Gastrocnemius medialis (tissue), 4 donors: Measurements from ENCODE around the gene LRRC45. TPM values are rescaled to one million over a fixed set of nuclear protein-coding genes. Genes with fewer than 3 reads are reported as not detected.

Experiments
- ATAC-seq, 2 donors: fragments of 150-250 bp; one replicate each; pipeline ENCODE4 v1.9.1; 2016
- DNase-seq, 2 donors: peaks; one replicate each; pipeline ENCODE4 v3.0.0-alpha.2; 2019
- H3K27ac ChIP-seq, 4 donors: fragments of 200-600 bp; sonication (generic); 1 replicate in 1 of 4; 2 replicates in 3 of 4; pipeline ENCODE4 v1.5.1; 2016 to 2018; ENCODE audit warnings: mild to moderate bottlenecking in 2 of 4, moderate library complexity in 1 of 4
- H3K27me3 ChIP-seq, 3 donors: fragments of 200-600 bp; sonication (generic) in 2 of 3; 1 replicate in 1 of 3; 2 replicates in 2 of 3; pipeline versions ENCODE4 v1.5.1 to v1.6.0; 2016 to 2019; ENCODE audit warnings: mild to moderate bottlenecking in 1 of 3, moderate library complexity in 1 of 3
- H3K36me3 ChIP-seq, 2 donors: fragments of 200-600 bp; sonication (generic) in 1 of 2; one replicate each; pipeline ENCODE4 v1.5.1; 2017 to 2018
- H3K4me1 ChIP-seq, 2 donors: fragments of 200-600 bp; sonication (generic) in 1 of 2; one replicate each; pipeline ENCODE4 v1.5.1; 2016 to 2017; ENCODE audit warnings: mild to moderate bottlenecking in 2 of 2
- H3K4me3 ChIP-seq, 4 donors: fragments of 200-600 bp; sonication (generic) in 3 of 4; 1 replicate in 1 of 4; 2 replicates in 3 of 4; pipeline ENCODE4 v1.5.1; 2016 to 2019; ENCODE audit warnings: mild to moderate bottlenecking in 2 of 4
- H3K9me3 ChIP-seq, 3 donors: fragments of 200-600 bp; sonication (generic) in 2 of 3; 1 replicate in 1 of 3; 2 replicates in 2 of 3; pipeline ENCODE4 v1.5.1; 2016 to 2019
- CTCF ChIP-seq, 5 experiments: fragments of 450-650 bp in 3 of 5; fragments of 200-600 bp in 2 of 5; sonication (generic) in 2 of 5; IDR thresholded peaks in 4 of 5; conservative IDR thresholded peaks in 1 of 5; 1 replicate in 4 of 5; 2 replicates in 1 of 5; pipeline ENCODE4 v1.5.1; 2016 to 2019; ENCODE audit warnings: antibody characterized with exemption in 5 of 5, mild to moderate bottlenecking in 3 of 5, moderate library complexity in 3 of 5
- POLR2A ChIP-seq, 2 donors: fragments of 450-650 bp; IDR thresholded peaks; one replicate each; pipeline ENCODE4 v1.6.1; 2017; ENCODE audit warnings: antibody characterized with exemption in 2 of 2, mild to moderate bottlenecking in 2 of 2, moderate library complexity in 2 of 2
- in situ Hi-C, 4 donors: fragments of 200-750 bp; cut with MboI; loops; one replicate each; pipeline versions ENCODE4 v1.15.0 to v1.8.0; 2017; ENCODE audit warnings: low sequenced_read_pairs in 4 of 4
- intact Hi-C: fragments of 100-400 bp; cut with DNase I; formaldehyde crosslinking; loops from one replicate; pipeline ENCODE4 v1.15.1; 2023; ENCODE audit warnings: low total_unique reads
- total RNA-seq, 4 donors: library from RNA; depleted of rRNA; stranded (reverse); fragments of >200 nt; gene quantifications; one replicate each; pipeline versions ENCODE4 v1.1.0 to v1.2.3, GENCODE V29; 2016

Gene LRRC45
- total RNA-seq, 4 donors from 2014 or later: 1.1 to 5.0 (median 3.8) TPM

- TF ChIP-seq POLR2A (IDR thresholded peaks at IDR 0.05): no peak
- no peak for TF ChIP-seq CTCF (IDR thresholded peaks at IDR 0.05 in 4 of 5, conservative IDR thresholded peaks at IDR 0.05 in 1 of 5)
- Histone ChIP-seq H3K27ac (no peak overlapping the region), H3K27me3 (no peaks in the 10 kb centered on the region), H3K4me3 (no peak overlapping the region), H3K36me3 (peaks cover 0 to 50% of the 10 kb centered on the region in 2 donors), H3K9me3 (no peaks in the 10 kb centered on the region), H3K4me1 (peaks cover 13 to 27% of the 10 kb centered on the region in 2 donors)
- in situ Hi-C loops (no loop called here), intact Hi-C loops (no loop called here)
- ATAC-seq (no peak), DNase-seq (no peak)
Measured at GRCh38 chr17:82062984-82063368, 39.9 kb downstream of the LRRC45 start.

DNA sequence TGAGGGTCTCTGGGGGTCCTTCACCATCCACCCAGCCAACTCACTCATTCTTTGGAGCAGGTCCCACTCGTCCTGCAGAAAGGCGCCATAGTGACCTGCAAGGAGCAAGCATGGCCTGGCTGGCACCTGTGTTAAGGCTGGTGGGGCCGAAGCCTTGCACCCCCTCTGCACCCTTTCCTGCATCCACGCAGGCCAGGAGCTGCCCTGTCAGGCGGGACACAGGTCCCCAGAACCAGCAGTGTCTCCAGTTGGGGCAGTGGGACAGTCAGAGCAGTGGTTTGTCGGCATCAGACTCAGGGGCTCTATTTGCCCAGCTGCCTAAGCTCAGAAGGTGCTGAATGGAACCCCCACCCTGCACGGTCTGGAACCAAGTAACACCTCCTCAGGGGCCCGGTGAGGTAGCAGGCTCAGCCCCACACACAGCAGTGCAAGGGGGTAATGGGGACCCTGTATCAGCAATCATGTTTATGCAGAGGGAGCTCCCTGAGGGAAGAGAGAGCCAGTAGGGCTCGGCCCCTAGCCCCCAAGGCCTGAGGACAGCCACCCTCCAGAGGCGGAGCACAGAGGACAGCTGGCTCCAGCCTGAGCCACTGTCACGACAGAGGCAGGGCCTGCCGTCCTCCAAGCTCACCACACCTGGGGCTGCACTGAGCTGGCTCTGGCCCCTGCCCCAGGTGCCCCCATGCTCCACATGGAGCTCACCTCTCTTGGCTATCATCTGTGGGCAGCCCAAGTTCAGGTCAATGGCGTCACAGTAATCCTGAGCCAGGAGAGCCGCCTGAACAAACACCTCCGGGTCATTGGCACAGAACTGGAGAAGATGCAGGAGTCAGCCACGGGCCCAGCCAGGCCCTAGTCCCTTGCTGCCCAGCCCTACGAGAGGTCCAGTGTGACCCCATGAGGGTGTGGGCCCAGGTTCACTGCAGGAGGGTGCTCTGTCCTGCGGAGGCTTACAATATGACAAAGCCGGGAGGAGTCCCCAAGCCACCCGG, 40.6 kb downstream of the LRRC45 start:
- no peaks in the 10 kb centered on the region for H3K9me3 ChIP-seq
- in situ Hi-C loops: no loop called here
- peaks cover 0 to 42% of the 10 kb centered on the region in 2 donors for H3K36me3 ChIP-seq
- peaks cover 13 to 27% of the 10 kb centered on the region in 2 donors for H3K4me1 ChIP-seq
- ATAC-seq: no peak
- TF ChIP-seq POLR2A (IDR thresholded peaks at IDR 0.05) (no peak), CTCF (IDR thresholded peaks at IDR 0.05 in 4 of 5, conservative IDR thresholded peaks at IDR 0.05 in 1 of 5) (no peak)
- H3K27me3 ChIP-seq: no peaks in the 10 kb centered on the region
- intact Hi-C loops: no loop called here
- peak overlapping the region in 2 of 4 donors; percentile 90 for H3K4me3 ChIP-seq
- peak overlapping the region in 1 of 4 donors; percentile 93 for H3K27ac ChIP-seq
- DNase-seq: no peak

DNA sequence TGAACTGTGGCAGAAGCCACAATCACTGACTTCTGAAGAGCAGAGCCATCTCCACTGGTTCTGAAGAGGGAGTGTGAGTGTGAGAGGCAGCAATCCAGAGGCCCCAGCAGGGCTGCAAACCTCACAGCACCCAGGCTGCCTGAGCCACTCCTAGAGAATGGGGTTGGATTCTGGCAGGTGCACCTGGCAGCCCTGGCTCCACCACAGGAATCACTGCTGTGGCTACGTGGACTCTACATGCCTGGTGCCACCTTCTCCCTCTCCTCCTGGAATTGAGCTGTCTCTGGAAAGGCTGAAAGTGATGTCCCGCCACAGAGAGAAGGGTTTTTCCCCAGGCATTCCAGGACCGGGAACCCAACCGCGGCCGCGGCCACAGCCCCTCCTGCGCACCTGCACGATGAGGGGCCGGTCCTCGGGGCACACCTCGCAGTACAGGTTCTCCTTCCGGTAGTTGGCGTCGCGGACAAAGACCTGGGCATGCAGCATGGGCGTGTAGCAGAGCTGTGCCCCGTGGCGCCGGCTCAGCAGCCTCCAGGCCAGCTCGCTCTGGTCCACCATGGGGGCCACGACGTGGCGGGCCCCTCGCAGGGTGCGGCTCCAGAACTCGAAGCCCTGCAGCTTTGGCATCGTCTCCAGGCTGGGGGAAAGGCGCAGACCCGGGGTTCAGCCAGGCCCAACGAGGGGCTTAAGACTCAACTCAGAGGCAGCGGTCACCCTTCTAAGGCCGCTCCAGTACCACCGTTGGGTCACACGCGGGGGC, 41.5 kb downstream of the LRRC45 start:
- in situ Hi-C loops: no loop called here
- Histone ChIP-seq H3K4me1 (peaks cover 13 to 27% of the 10 kb centered on the region in 2 donors), H3K4me3 (peak overlapping the region; percentile 87 to 96 (median 90)), H3K27me3 (no peaks in the 10 kb centered on the region), H3K9me3 (no peaks in the 10 kb centered on the region), H3K27ac (peak overlapping the region; percentile 80 to 93 (median 84)), H3K36me3 (peaks cover 0 to 36% of the 10 kb centered on the region in 2 donors)
- DNase-seq: no peak
- no peak for TF ChIP-seq CTCF (IDR thresholded peaks at IDR 0.05 in 4 of 5, conservative IDR thresholded peaks at IDR 0.05 in 1 of 5)
- TF ChIP-seq POLR2A (IDR thresholded peaks at IDR 0.05): no peak
- no peak for ATAC-seq
- intact Hi-C loops: no loop called here

GRCh38 chr17:82065193-82065637, 42.1 kb downstream of the LRRC45 start:
- Histone ChIP-seq H3K9me3 (no peaks in the 10 kb centered on the region), H3K27ac (peak overlapping the region; percentile 80 to 93 (median 84)), H3K4me1 (peaks cover 13 to 27% of the 10 kb centered on the region in 2 donors), H3K4me3 (peak overlapping the region; percentile 87 to 96 (median 90)), H3K36me3 (peaks cover 0 to 30% of the 10 kb centered on the region in 2 donors), H3K27me3 (no peaks in the 10 kb centered on the region)
- intact Hi-C loops (no loop called here), in situ Hi-C loops (no loop called here)
- DNase-seq (no peak), ATAC-seq (peak; percentile 15 to 51)
- TF ChIP-seq CTCF (IDR thresholded peaks at IDR 0.05 in 4 of 5, conservative IDR thresholded peaks at IDR 0.05 in 1 of 5) (no peak), POLR2A (IDR thresholded peaks at IDR 0.05) (no peak)
